ENCODE measurements around the gene HUWE1.

Gene HUWE1

DNA sequence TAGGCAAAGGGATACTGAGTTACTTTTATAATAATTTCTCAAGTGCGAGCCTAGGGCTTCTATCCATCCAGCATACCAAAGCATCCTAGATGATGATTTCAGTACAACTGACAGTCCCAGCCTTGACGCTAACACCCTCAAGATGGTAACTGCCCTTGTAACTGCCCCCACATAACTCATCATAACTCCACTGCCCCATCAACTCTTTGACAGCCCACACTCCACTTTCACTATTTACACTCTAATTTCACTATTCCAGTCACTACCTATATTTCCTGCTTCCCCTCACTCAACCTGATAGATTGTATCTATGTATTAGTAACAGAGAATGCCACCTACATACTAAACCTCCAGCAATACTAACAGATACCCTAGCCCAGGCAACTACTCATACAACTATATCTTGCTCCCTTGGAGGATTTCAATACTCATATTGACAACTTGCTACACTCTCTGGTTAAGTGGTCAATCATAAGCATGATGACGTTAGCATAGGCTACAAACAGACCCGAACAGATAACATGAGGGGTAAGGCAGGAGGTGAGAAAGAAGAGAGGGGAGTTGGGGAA is 65.0 kb downstream of the HUWE1 start:
- H3K4me3 ChIP-seq (ENCODE audit: low read depth, low read length, poor library complexity, severe bottlenecking) = no peak overlapping the region
- peaks cover 88% of the 10 kb centered on the region for H3K36me3 ChIP-seq (ENCODE audit: insufficient read depth, low read length)
- no peak overlapping the region for H2AFZ ChIP-seq (ENCODE audit: low read length)
- no peak overlapping the region for H3K9ac ChIP-seq (ENCODE audit: low read length)
- no peak overlapping the region for H3K27ac ChIP-seq (ENCODE audit: low read depth, low read length, poor library complexity, severe bottlenecking)
- no peaks in the 10 kb centered on the region for H3K9me2 ChIP-seq (ENCODE audit: low read depth, low read length)
- TF ChIP-seq, protein P1, sequence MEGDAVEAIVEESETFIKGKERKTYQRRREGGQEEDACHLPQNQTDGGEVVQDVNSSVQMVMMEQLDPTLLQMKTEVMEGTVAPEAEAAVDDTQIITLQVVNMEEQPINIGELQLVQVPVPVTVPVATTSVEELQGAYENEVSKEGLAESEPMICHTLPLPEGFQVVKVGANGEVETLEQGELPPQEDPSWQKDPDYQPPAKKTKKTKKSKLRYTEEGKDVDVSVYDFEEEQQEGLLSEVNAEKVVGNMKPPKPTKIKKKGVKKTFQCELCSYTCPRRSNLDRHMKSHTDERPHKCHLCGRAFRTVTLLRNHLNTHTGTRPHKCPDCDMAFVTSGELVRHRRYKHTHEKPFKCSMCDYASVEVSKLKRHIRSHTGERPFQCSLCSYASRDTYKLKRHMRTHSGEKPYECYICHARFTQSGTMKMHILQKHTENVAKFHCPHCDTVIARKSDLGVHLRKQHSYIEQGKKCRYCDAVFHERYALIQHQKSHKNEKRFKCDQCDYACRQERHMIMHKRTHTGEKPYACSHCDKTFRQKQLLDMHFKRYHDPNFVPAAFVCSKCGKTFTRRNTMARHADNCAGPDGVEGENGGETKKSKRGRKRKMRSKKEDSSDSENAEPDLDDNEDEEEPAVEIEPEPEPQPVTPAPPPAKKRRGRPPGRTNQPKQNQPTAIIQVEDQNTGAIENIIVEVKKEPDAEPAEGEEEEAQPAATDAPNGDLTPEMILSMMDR (IDR thresholded peaks at IDR 0.05; ENCODE audit: low read length) = no peak
- no peak for TF ChIP-seq EZH2 (IDR thresholded peaks at IDR 0.05; ENCODE audit: borderline replicate concordance, low read length)
- H3K27me3 ChIP-seq (ENCODE audit: insufficient read depth, low read length) = no peaks in the 10 kb centered on the region
- H3K79me2 ChIP-seq (ENCODE audit: insufficient read depth, low read length) = no peaks in the 10 kb centered on the region
- no peaks in the 10 kb centered on the region for H3F3A ChIP-seq (ENCODE audit: insufficient read depth, low read length)
- H4K20me1 ChIP-seq (ENCODE audit: insufficient read depth, low read length) = no peaks in the 10 kb centered on the region
- no peaks in the 10 kb centered on the region for H3K4me1 ChIP-seq (ENCODE audit: insufficient read depth, low read length, severe bottlenecking)
- no peaks in the 10 kb centered on the region for H3K9me3 ChIP-seq (ENCODE audit: low read length)
- H3K4me2 ChIP-seq (ENCODE audit: low read length) = no peak overlapping the region

DNA sequence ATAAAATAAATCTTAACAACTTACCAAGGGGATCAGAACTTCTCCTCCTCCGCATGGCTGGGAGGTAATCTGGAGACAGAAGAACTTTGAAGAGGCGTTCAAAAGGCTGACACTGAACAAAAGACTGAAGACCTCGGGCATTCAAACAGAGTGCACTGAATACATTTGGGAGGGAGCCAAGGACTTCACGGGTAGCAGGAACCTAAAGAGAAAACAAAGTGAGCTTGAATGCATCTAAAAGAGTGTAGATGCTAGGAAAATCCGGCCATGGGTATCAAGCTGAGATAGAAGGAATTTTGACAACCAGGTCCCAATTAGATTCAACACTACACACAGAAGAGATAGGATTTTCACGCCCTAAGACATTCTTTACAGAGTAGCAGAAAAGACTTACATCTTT is 69.6 kb downstream of the HUWE1 start:
- Histone ChIP-seq H3K9ac (ENCODE audit: low read length) (no peak overlapping the region), H3K9me3 (ENCODE audit: low read length) (no peaks in the 10 kb centered on the region), H3K27me3 (ENCODE audit: insufficient read depth, low read length) (no peaks in the 10 kb centered on the region), H3K79me2 (ENCODE audit: insufficient read depth, low read length) (no peaks in the 10 kb centered on the region), H3K4me3 (ENCODE audit: low read depth, low read length, poor library complexity, severe bottlenecking) (no peak overlapping the region), H3K9me2 (ENCODE audit: low read depth, low read length) (no peaks in the 10 kb centered on the region), H3K27ac (ENCODE audit: low read depth, low read length, poor library complexity, severe bottlenecking) (no peak overlapping the region), H3F3A (ENCODE audit: insufficient read depth, low read length) (no peaks in the 10 kb centered on the region), H3K36me3 (ENCODE audit: insufficient read depth, low read length) (peaks cover 87% of the 10 kb centered on the region), H3K4me2 (ENCODE audit: low read length) (no peak overlapping the region), H3K4me1 (ENCODE audit: insufficient read depth, low read length, severe bottlenecking) (no peaks in the 10 kb centered on the region), H2AFZ (ENCODE audit: low read length) (no peak overlapping the region), H4K20me1 (ENCODE audit: insufficient read depth, low read length) (no peaks in the 10 kb centered on the region)
- TF ChIP-seq, protein P1 (IDR thresholded peaks at IDR 0.05; ENCODE audit: low read length) = no peak
- TF ChIP-seq EZH2 (IDR thresholded peaks at IDR 0.05; ENCODE audit: borderline replicate concordance, low read length) = no peak

DNA sequence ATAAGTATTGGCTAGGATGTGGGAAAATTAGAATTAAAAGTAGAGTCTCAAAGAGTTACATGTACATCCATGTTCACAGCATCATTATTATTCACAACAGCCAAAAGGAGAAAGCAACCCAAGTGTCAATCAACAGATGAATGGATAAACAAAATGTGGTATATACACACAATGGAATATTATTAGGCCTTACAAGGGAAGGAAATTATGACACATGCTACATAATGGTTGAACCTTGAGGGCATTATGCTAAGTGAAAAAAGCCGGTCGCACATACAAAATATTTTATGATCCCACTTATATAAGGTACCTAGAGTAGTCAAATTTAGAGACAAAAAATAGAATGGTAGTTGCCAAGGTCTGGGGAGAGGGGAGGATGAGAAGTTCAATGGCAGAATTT is 80.1 kb downstream of the HUWE1 start:
- Histone ChIP-seq H3K9me3 (ENCODE audit: low read length) (no peaks in the 10 kb centered on the region), H3K79me2 (ENCODE audit: insufficient read depth, low read length) (no peaks in the 10 kb centered on the region), H3F3A (ENCODE audit: insufficient read depth, low read length) (no peaks in the 10 kb centered on the region), H3K9ac (ENCODE audit: low read length) (no peak overlapping the region), H3K4me1 (ENCODE audit: insufficient read depth, low read length, severe bottlenecking) (no peaks in the 10 kb centered on the region), H3K36me3 (ENCODE audit: insufficient read depth, low read length) (peaks cover 95% of the 10 kb centered on the region), H4K20me1 (ENCODE audit: insufficient read depth, low read length) (no peaks in the 10 kb centered on the region), H2AFZ (ENCODE audit: low read length) (no peak overlapping the region), H3K27me3 (ENCODE audit: insufficient read depth, low read length) (no peaks in the 10 kb centered on the region), H3K27ac (ENCODE audit: low read depth, low read length, poor library complexity, severe bottlenecking) (no peak overlapping the region), H3K4me2 (ENCODE audit: low read length) (no peak overlapping the region), H3K9me2 (ENCODE audit: low read depth, low read length) (no peaks in the 10 kb centered on the region), H3K4me3 (ENCODE audit: low read depth, low read length, poor library complexity, severe bottlenecking) (no peak overlapping the region)
- no peak for TF ChIP-seq EZH2 (IDR thresholded peaks at IDR 0.05; ENCODE audit: borderline replicate concordance, low read length)

DNA sequence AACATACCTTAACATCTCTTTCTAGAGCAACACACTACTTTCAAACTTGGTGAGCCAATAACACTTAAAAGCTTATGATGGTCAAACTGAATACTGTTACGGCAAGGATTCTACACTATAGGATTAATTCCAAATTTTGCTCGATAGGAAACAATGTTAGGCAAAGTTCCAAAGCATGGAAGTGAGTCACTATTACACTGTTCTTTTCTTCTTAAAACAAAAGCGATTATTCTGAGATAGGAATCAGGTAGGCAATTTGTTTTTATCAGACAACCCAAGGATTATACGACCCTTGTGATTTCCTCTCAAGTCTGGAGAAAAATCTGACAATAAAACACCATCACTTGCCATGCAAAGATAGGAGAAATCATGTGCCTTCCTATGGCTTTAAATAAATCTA is 81.5 kb downstream of the HUWE1 start:
- no peak overlapping the region for H3K4me2 ChIP-seq (ENCODE audit: low read length)
- TF ChIP-seq, protein P1 (IDR thresholded peaks at IDR 0.05; ENCODE audit: low read length) = no peak
- TF ChIP-seq EZH2 (IDR thresholded peaks at IDR 0.05; ENCODE audit: borderline replicate concordance, low read length) = no peak
- H3K79me2 ChIP-seq (ENCODE audit: insufficient read depth, low read length) = no peaks in the 10 kb centered on the region
- H3K27ac ChIP-seq (ENCODE audit: low read depth, low read length, poor library complexity, severe bottlenecking) = no peak overlapping the region
- no peaks in the 10 kb centered on the region for H3K27me3 ChIP-seq (ENCODE audit: insufficient read depth, low read length)
- no peak overlapping the region for H2AFZ ChIP-seq (ENCODE audit: low read length)
- no peaks in the 10 kb centered on the region for H3K9me3 ChIP-seq (ENCODE audit: low read length)
- no peaks in the 10 kb centered on the region for H4K20me1 ChIP-seq (ENCODE audit: insufficient read depth, low read length)
- no peaks in the 10 kb centered on the region for H3K4me1 ChIP-seq (ENCODE audit: insufficient read depth, low read length, severe bottlenecking)
- no peak overlapping the region for H3K9ac ChIP-seq (ENCODE audit: low read length)
- no peak overlapping the region for H3K4me3 ChIP-seq (ENCODE audit: low read depth, low read length, poor library complexity, severe bottlenecking)
- H3F3A ChIP-seq (ENCODE audit: insufficient read depth, low read length) = no peaks in the 10 kb centered on the region
- H3K9me2 ChIP-seq (ENCODE audit: low read depth, low read length) = no peaks in the 10 kb centered on the region
- peaks cover 95% of the 10 kb centered on the region for H3K36me3 ChIP-seq (ENCODE audit: insufficient read depth, low read length)

Measured in OCI-LY1 (cell line).